HG02610 (cell line): ENCODE results near the gene TNFSF13.
"Not testable (repeated sequence)": the region's sequence is repeated elsewhere in the genome, so short reads cannot be mapped to it uniquely, and the experiment has no call there.

ENCODE experiments used
- ATAC-seq: cut with Tn5 transposase; IDR thresholded peaks from one replicate; pipeline ENCODE4 v1.9.1; 2021; ENCODE audit warnings: mild to moderate bottlenecking, moderate library complexity; ENCODE audit not compliant: unreplicated experiment

Gene TNFSF13

DNA sequence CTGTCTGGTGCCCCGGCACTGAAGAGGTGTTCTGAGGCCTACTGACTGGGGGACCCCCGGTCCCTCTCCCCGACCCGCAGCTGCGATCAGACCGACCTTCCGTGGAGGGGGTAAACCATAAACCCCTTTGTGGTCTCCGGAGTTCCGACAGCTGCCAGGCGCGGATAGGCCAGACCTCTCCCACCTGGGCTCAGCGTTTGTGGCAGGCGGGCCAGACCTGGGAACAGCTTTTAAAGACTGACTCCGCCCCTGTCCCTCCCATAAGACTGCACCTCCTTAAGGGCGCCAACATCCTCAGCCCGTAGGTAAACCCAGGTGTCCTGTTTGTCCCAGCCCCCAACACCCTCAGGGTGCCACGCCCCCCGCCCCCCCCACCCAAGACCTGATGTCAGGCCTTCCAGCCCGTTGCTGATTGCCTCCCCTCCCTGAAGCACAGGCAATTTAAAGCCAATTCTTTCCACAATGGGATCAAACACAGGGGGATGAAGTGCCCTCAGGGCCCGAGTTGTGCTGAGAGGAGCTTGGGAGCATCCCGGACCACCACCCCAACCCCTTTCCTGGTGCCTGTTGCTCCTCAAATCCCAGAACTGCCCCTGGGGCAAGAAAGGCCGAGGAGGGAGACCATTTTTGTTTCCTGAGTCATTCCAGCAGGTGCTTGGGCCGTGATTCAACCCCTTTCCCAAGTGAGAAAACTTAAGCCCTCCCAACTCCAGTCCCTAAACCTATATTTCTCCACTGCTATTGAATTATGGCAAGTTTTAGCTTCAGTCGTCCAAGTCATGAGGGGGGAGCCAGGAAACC lies 31.5 kb downstream of the TNFSF13 start, which contains the start of gene SOX15:
TSS of gene SOX15 (minus strand) at position 204 of the 801 bp plus-strand sequence. CDS start 418 bp downstream, outside the sequence.
- ATAC-seq, result no peak

DNA sequence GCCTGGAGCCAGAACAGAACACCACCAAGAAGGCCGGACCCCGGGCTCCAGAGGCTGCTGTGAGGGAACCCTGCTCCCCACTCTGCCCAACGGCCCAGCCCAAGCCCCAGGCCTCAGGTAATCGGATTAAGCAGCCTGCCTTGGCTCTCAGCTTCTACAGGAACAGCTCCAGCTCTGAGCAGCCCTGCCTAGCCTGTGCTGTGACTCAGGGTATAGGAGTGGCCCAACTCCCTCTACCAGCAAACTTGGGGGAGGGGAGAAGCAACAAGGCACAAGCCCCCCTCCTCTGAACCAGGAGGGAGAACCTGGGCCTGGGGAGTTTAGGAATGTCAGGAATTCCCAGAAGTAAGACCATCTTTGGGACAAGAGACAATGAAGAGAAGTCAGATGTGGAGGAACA lies 32.2 kb downstream of the TNFSF13 start:
- no peak for ATAC-seq

DNA sequence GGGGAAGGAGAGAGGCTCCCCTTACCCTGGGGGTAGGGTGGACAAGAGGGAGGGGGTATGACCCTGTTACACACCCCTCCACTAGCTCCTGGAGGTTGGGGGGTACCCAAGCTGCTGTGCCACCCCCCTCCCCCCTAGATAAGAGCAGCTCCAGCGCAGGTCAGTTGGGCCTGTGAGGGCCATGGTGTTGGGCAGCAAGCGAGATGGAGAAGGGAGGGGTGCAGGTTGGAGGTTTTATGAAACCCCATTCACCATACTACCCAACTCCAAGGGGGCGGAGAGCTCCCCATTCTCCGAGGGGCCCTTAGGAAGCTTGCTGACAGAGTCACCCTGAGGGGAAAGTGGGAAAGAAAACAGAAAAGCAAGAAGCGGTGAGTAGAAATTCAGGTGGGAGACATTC lies 33.0 kb downstream of the TNFSF13 start:
- ATAC-seq, result no peak

DNA sequence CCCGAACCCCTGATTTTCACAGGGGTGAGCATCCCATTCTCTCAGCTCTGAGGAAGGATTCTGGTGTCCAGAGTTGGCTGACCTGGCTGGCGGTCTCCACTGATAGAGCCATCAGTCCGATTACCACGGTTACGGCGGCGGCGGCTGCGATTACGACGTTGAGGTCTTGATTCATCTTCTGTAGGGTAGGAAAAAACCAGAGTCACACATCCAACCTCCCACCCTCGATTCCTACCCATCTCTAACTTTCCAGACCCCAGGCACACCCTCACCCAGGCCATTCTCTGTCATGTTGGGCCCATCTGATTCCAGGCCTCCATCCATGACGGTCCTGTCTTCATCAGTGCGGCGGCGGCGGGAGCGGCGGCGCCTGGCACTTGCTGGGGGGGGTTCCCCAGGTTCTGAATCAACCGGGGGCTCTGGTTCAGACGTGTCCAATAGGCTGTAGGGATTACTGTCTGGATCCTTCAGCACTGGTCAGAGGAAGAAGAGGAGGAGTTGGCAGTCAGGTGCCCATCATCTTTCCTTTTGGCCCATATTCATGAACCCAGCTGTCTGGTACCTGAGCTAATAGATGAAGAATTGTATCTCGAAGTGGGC lies 34.0 kb downstream of the TNFSF13 start:
- ATAC-seq, result no peak

DNA sequence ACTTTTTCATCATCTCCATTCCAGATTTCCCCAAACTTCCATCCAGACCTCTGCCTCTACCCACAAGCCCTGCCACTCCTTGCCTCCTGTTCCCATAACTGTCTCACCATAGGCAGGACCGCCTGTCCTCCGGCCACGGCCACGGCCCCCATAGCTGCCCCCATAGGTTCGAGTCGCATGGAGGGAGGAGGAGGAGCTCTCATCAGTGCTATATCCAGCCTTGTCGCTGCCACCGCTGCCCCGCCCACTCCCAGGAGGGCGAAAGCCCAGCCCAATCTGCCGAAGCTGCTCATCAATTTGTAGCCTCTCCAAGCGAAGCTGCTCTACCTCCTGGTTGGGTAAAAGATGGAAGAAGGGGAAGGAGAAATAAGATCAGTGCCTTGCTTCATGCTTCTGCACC lies 34.7 kb downstream of the TNFSF13 start:
- ATAC-seq, result no peak

DNA sequence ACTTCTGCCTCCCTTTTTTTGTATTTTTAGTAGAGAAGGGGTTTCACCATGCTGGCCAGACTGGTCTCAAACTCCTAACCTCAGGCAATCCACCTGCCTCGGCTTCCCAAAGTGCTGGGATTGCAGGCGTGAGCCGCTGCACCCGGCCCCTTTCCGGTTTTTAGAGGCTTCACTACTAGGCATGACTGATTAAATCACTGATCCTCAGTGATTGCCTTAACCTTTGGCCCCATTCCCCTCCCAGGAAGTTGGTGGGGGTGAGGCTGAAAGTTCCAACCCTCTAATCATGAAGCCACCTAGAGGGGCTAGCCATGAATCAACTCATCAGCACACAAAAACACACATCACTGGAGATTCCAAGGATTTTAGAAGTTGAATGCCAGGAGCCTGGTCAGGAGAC lies 39.0 kb downstream of the TNFSF13 start:
- ATAC-seq, result not testable (repeated sequence)

DNA sequence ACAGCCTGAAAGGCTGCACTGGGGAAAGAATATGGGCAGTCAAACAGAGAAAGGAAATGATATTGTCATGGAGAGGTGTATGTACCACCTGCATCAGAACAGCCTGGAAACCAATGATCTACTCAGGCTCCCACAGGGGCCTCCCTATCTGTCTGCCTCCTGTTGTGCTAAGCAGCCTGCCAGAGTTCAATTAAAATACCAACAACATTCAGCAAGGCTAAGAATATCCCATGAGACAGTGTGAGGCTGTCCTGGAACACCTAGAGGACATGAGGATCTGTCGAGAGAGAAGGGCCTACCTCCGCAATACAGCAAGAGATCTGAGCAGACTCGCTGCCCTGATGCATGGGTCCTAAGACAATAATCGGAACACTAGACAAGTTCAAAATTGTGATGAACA lies 47.7 kb downstream of the TNFSF13 start:
- no peak for ATAC-seq

DNA sequence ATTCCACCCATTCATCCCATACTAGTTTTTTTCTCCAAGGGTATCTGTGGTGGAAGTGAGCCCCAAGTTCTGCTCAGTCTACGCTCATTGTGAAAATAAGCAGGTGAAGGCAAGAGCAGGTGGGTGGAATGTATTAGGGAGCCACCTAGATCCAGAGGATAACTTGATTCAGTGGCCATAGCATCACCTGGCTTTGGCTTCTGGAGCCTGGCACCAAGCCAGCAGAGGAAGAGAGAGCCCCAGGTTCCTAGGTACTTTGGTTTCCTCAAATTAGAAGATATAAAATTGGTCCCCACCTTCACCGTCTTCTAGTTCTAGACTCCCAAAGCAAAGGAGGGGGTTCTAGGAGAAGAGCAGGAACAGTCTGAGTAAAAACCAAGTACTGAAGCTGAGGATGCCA lies 52.1 kb downstream of the TNFSF13 start:
- ATAC-seq, result no peak
